ENCODE data around the gene UBIAD1.

Gene UBIAD1

DNA sequence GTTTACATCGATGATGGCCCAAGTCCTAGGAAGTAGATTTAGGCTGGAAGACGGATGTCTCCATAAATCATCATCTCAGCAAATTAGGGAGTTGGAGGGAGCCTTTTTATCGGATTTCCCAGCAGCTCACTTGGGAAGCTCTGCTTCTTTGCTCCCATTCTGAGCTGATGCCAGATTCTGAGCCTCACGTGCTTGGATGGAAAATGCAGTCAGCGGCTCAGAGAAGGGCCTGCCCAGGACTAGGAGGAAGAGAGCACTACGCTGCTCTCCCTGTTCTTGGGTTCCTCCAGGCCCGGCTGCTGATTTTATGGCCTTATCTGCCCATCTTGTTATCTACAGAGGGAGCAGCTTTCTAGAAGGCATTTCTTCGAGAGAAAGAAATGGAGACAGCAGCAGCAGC lies 42.0 kb downstream of the UBIAD1 start:
- DNase-seq = peak; percentile 21

DNA sequence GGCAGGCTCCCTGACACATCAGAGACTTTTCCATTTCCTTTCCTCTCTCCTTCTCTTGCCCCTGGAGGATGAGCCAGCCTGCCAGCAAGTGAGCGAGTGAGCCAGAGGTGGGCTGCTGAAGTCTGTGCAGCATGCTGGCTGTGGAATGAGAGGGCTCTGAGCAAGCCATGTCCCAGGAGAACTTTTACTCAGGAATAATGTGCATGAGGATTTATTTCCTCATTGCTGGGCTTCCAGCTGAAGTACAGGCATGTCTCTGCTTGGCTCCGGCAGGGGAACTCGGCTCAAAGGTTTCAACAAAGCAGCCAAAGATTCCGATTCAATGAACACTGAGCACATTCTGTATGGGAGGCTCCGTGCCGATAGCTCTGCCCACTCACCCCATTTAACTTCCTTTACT lies 43.7 kb downstream of the UBIAD1 start:
- no peak for DNase-seq

- DNase-seq = no peak
Observed at GRCh38 chr1:11318982-11319381, 46.0 kb downstream of the UBIAD1 start.

- no peak for DNase-seq
Observed at GRCh38 chr1:11320153-11320936, 47.3 kb downstream of the UBIAD1 start.

DNA sequence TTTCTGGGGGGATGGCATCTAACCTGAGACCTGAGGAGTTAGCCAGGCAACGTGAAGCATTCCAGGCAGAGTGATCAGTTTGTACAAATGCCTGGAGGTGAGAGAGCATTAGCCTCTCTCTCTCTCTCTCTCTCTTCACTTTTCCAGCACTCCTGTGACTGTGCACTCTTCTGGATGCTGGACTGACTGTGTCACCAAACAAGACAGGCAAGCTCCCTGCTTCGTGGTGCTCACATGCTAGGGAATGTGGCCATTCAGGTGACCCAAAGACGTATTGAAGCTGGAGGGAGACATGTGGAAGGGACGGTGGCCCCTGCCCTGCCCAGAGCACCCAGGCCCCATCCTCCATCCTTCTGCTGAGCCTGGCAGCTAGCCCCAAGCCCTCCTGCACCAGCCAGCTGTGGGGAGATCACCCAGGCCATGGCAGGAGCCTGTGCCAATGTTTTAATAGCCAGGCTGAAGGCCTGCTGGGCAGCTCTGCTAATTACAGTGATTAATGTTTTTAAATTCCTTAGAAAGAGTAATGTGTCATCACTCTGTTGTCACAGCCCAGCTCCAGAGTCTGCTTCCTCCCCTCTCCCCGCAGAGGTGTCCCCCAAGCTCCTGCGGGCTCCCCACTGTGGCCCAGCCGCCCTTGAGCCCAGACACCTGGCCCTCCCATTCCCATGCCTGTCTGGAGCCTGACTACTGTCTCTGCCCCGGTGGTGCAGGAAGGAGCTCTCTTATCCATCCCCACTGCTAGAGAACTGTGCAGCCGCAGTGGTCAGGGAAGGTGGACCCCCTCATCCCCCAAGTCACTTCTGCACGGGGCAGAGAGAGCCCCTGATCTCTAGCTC lies 48.9 kb downstream of the UBIAD1 start:
- DNase-seq = no peak

- DNase-seq = no peak
Observed at GRCh38 chr1:11324567-11325165, 51.7 kb downstream of the UBIAD1 start.

GRCh38 chr1:11326070-11326469 lies 53.1 kb downstream of the UBIAD1 start:
- DNase-seq = no peak

DNA sequence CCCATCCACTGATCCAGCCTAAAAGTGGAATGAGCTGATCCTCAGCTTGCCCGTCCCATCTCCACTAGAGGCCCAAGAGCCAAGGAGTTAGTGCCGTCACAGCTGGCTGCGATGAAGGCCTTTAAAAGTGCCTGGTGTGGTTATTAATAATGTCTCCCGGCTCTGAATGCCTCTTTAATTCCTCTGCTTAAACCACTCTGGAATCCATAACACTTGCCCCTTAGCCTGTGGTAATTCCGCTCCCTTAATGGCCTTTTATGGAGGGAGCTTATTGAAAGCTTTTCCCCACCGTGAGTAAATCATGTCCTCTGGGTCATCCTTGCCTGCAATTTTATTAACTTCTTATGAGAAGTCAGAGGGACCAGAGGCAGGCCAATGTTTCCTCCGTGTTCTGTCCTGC lies 55.4 kb downstream of the UBIAD1 start:
- no peak for DNase-seq

- DNase-seq = no peak
Observed at GRCh38 chr1:11330411-11330810, 57.4 kb downstream of the UBIAD1 start.

- no peak for DNase-seq
Observed at GRCh38 chr1:11331036-11331944, 58.3 kb downstream of the UBIAD1 start.

- DNase-seq = no peak
Observed at GRCh38 chr1:11331945-11332546, 59.0 kb downstream of the UBIAD1 start.

DNA sequence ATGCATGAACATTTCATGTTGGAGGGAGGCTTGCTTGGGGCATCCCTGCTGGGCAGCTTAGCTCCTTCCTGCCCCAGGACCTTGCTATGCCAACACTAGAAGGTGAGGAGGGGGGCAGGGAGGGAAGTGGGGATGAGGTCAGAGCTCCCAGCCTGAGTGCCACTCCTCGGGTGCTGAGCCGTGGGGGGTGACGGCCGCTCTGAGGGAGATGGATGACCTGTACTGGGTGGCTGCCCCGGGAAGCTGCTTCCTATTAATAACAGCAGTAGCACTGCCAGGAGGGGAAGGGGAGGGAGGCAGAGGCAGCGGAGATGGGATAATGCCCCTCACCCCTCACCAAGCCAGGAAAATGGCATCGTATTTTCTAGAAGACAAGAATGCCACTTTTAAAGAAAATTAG lies 60.6 kb downstream of the UBIAD1 start:
- DNase-seq = no peak

DNA sequence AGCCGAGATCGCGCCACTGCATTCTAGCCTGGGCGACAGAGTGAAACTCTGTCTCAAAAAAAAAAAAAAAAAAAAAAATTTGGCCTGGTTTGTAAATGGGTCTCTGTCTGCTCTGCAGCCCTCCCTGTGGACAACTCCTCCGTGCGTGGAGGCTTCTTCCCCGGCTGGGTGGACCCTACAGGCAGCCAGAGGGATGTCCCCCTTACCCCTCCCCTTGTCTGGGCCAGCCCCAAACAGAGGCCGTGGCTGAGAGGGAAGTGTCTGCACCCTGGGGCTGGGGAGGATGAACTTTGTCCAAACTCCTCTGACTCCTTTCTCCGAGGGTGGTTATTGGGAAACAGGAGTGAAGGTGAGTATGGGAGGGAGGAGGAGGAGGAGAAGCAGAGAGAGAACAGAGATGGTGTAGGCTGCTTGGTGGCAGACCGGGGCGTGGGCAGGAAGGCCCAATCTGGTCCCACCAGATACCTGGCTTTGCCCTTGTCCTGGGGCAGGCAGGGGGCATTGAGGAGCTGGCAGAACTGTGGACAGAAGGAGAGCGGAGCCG lies 61.3 kb downstream of the UBIAD1 start:
- DNase-seq = no peak

DNA sequence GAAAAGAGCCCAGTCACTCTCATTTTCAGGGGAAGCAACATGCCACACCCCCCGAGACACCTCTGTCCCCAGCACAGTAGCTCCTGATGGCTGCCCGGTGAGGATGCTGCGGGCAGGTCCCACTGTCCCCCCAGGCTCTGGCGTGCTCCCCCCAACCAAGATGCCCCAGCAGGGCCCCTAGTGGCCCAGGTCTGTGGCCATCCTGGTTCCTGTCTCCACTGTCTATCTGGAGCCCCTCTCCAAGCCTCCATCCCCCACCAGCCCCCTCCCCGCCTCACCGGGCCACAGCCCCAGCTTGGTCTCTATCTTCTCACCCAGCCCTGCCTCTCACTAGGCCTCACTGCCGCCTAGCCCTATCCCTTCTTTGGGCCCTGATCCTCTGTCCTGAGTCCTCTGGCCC lies 61.8 kb downstream of the UBIAD1 start:
- no peak for DNase-seq

- DNase-seq = no peak
Observed at GRCh38 chr1:11335417-11336056, 62.5 kb downstream of the UBIAD1 start.

DNA sequence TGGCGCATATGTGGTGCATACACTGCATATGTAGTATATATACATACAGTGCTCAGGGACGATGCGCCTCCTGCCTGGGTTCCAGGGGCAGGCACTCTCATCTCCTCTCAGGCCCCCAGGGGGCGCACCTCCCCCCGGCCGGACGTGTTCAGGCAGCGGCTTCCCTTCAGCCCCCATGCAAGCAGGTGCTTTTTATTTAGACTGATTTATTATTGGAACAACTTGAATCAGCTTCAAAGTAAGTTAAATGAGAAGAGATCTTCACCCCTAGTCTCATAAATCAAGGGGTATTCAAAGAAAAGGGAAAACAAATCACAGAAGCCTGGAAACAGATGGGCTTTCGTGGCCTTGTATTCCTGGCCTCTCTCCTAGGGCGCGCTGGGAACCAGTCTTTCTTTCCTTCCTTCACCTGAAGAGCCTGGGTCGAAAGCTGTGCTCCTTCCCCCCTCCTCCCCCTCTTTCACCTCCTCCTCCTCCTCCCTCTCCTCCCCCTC lies 64.6 kb downstream of the UBIAD1 start:
- no peak for DNase-seq

Measured in midbrain (tissue), 1 donor.